IMR-90 (cell line): ENCODE results near the gene RPTOR. TPM values are rescaled to one million over a fixed set of nuclear protein-coding genes. Genes with fewer than 3 reads are reported as not detected.

Source experiments
- ATAC-seq: fragments of 200-7000 bp; cut with Tn5 transposase; 2 replicates; pipeline ENCODE4 v1.9.1; 2020; ENCODE audit warnings: low read depth, mild to moderate bottlenecking, moderate library complexity
- BruUV-seq: library from RNA; stranded (reverse); fragments of 400-500 nt; replicated peaks from 2 replicates; lab custom pipeline; 2021; lab: Mats Ljungman, UMichigan
- CTCF ChIA-PET: fragments of 300-600 bp; formaldehyde crosslinking; extraction: SDS; loops from one replicate; lab custom pipeline; 2021; ENCODE audit warnings: antibody characterized with exemption; lab: Yijun Ruan, JAX
- POLR2A ChIA-PET: fragments of 300-600 bp; sonication (Branson Sonifier 250); formaldehyde crosslinking; loops from one replicate; lab custom pipeline; 2022; ENCODE audit warnings: antibody characterized with exemption; ENCODE audit not compliant: unreplicated experiment; lab: Charles Lee
- DNase-seq: peaks from one replicate; pipeline ENCODE4 v3.0.0; 2013
- H2AFZ ChIP-seq: replicated peaks from 2 replicates; pipeline ENCODE3; 2013; ENCODE audit warnings: low read length, mild to moderate bottlenecking; ENCODE audit not compliant: poor library complexity
- H2AK5ac ChIP-seq: 2 replicates; pipeline ENCODE4 v1.6.1; 2013; ENCODE audit warnings: low read depth, low read length, inconsistent platforms
- H2AK9ac ChIP-seq: replicated peaks from 2 replicates; pipeline ENCODE3; 2013; ENCODE audit warnings: mild to moderate bottlenecking, low read depth, low read length, moderate library complexity; ENCODE audit not compliant: poor library complexity
- H2BK120ac ChIP-seq: 2 replicates; pipeline ENCODE4 v1.6.1; 2013; ENCODE audit warnings: low read depth, low read length, inconsistent platforms
- H2BK15ac ChIP-seq: 3 replicates; pipeline ENCODE4 v1.6.1; 2013; ENCODE audit warnings: low read depth, low read length, inconsistent platforms
- H2BK20ac ChIP-seq: 2 replicates; pipeline ENCODE4 v1.6.1; 2013; ENCODE audit warnings: low read depth, mild to moderate bottlenecking, inconsistent platforms, low read length, moderate library complexity
- H2BK5ac ChIP-seq: 2 replicates; pipeline ENCODE4 v1.6.1; 2013; ENCODE audit warnings: mild to moderate bottlenecking, low read depth, low read length, inconsistent platforms; ENCODE audit not compliant: poor library complexity, severe bottlenecking
- H3K14ac ChIP-seq: replicated peaks from 2 replicates; pipeline ENCODE4 v1.6.1; 2013; ENCODE audit warnings: low read depth, low read length, inconsistent platforms
- H3K18ac ChIP-seq: 2 replicates; pipeline ENCODE4 v1.6.1; 2013; ENCODE audit warnings: low read depth, low read length, control low read depth
- H3K23ac ChIP-seq: 2 replicates; pipeline ENCODE4 v1.6.1; 2013; ENCODE audit warnings: low read depth, low read length, inconsistent platforms
- H3K27ac ChIP-seq: 2 replicates; pipeline ENCODE4 v1.5.1; 2013; ENCODE audit warnings: mild to moderate bottlenecking, control low read depth, low read length; ENCODE audit not compliant: insufficient read depth
- H3K27me3 ChIP-seq: 2 replicates; pipeline ENCODE4 v1.6.1; 2013; ENCODE audit warnings: low read length; ENCODE audit not compliant: control insufficient read depth, insufficient read depth
- H3K36me3 ChIP-seq: 2 replicates; pipeline ENCODE4 v1.6.1; 2013; ENCODE audit warnings: low read length, mixed read lengths; ENCODE audit not compliant: control insufficient read depth, insufficient read depth
- H3K4ac ChIP-seq: 2 replicates; pipeline ENCODE4 v1.6.1; 2013; ENCODE audit warnings: low read depth, low read length, inconsistent platforms
- H3K4me1 ChIP-seq: 2 replicates; pipeline ENCODE4 v1.6.1; 2013; ENCODE audit warnings: low read length, mixed read lengths; ENCODE audit not compliant: control insufficient read depth, insufficient read depth
- H3K4me2 ChIP-seq: 2 replicates; pipeline ENCODE4 v1.6.1; 2013; ENCODE audit warnings: low read depth, mild to moderate bottlenecking, control low read depth, low read length, moderate library complexity
- H3K4me3 ChIP-seq: 2 replicates; pipeline ENCODE4 v1.5.1; 2013; ENCODE audit warnings: low read depth, mild to moderate bottlenecking, control low read depth, low read length, moderate library complexity; ENCODE audit not compliant: insufficient read depth
- H3K56ac ChIP-seq: 2 replicates; pipeline ENCODE4 v1.6.1; 2013; ENCODE audit warnings: low read length, inconsistent platforms; ENCODE audit not compliant: insufficient read depth; ENCODE audit errors: extremely low read depth
- H3K79me1 ChIP-seq, 2 experiments: 2 replicates each; pipeline ENCODE4 v1.6.1; 2013; ENCODE audit warnings: low read length in 2 of 2, inconsistent platforms in 1 of 2, low read depth in 1 of 2
- H3K9ac ChIP-seq: 2 replicates; pipeline ENCODE4 v1.6.1; 2013; ENCODE audit warnings: low read depth, low read length, control low read depth
- H3K9me1 ChIP-seq: 2 replicates; pipeline ENCODE4 v1.6.1; 2013; ENCODE audit warnings: low read length, inconsistent platforms; ENCODE audit not compliant: insufficient read depth
- H3K9me3 ChIP-seq: 2 replicates; pipeline ENCODE4 v1.6.1; 2013; ENCODE audit warnings: low read length; ENCODE audit not compliant: control insufficient read depth, insufficient read depth
- H4K20me1 ChIP-seq: 2 replicates; pipeline ENCODE4 v1.6.1; 2013; ENCODE audit warnings: low read length, inconsistent platforms; ENCODE audit not compliant: insufficient read depth
- H4K5ac ChIP-seq: 2 replicates; pipeline ENCODE4 v1.6.1; 2013; ENCODE audit warnings: mild to moderate bottlenecking, low read depth, low read length, control low read depth
- H4K8ac ChIP-seq, 2 experiments: 2 replicates each; pipeline ENCODE4 v1.6.1; 2013; ENCODE audit warnings: low read depth in 2 of 2, low read length in 2 of 2, control low read depth in 1 of 2, inconsistent platforms in 1 of 2
- H4K91ac ChIP-seq: 2 replicates; pipeline ENCODE4 v1.6.1; 2013; ENCODE audit warnings: low read depth, low read length, inconsistent platforms; ENCODE audit not compliant: insufficient read depth
- BHLHE40 ChIP-seq: fragments of 150-350 bp; IDR thresholded peaks from 2 replicates; pipeline ENCODE4 v1.6.1; 2016; ENCODE audit warnings: mild to moderate bottlenecking, low read depth, low read length
- FOS ChIP-seq: fragments of 150-350 bp; IDR thresholded peaks from 2 replicates; pipeline ENCODE4 v1.6.1; 2016; ENCODE audit warnings: low read depth, low read length
- MAFK ChIP-seq: IDR thresholded peaks from 2 replicates; pipeline ENCODE4 v1.6.1; 2012; ENCODE audit warnings: low read depth, low read length, improper control_type of control experiment
- NFE2L2 ChIP-seq: fragments of 150-350 bp; IDR thresholded peaks from 2 replicates; pipeline ENCODE4 v1.6.1; 2016; ENCODE audit warnings: low read depth, mild to moderate bottlenecking, low read length
- RAD21 ChIP-seq: IDR thresholded peaks from 2 replicates; pipeline ENCODE4 v1.6.1; 2012; ENCODE audit warnings: low read length, improper control_type of control experiment
- SMC3 ChIP-seq: fragments of 150-350 bp; IDR thresholded peaks from 2 replicates; pipeline ENCODE4 v1.6.1; 2016; ENCODE audit warnings: low read depth, mild to moderate bottlenecking, antibody characterized with exemption, low read length, moderate library complexity
- USF2 ChIP-seq: fragments of 150-350 bp; IDR thresholded peaks from 2 replicates; pipeline ENCODE4 v1.6.1; 2017; ENCODE audit warnings: mild to moderate bottlenecking, antibody characterized with exemption, low read length, low read depth
- WGBS, 2 experiments: methylation state at CpG; one replicate each; pipeline versions ENCODE4 v1.1.5 to v1.1.7; 2013; ENCODE audit warnings: missing lambda C conversion rate in 2 of 2; ENCODE audit not compliant: insufficient read length in 1 of 2; ENCODE audit errors: extremely low coverage in 2 of 2; 5-methylcytosine and 5-hydroxymethylcytosine counted together
- dilution Hi-C: fragments of 300-500 bp; cut with HindIII; formaldehyde crosslinking; loops from one replicate; pipeline ENCODE4 v1.14.3; 2018; ENCODE audit warnings: low sequenced_read_pairs; ENCODE audit not compliant: unreplicated experiment
- in situ Hi-C: fragments of 300-500 bp; cut with MboI; formaldehyde crosslinking; loops from 3 replicates; pipeline ENCODE4 v1.14.3; 2019; ENCODE audit warnings: low sequenced_read_pairs, inconsistent platforms, mixed read lengths
- intact Hi-C: fragments of 100-400 bp; cut with micrococcal nuclease; formaldehyde crosslinking; loops from 2 replicates; pipeline ENCODE4 v1.10.0; 2022
- polyA plus RNA-seq, 3 experiments: library from polyadenylated mRNA; depleted of rRNA; stranded (reverse); fragments of >200 nt; gene quantifications; 2 replicates each; pipeline ENCODE4 v1.2.3, GENCODE V29; 2012; ENCODE audit warnings: low replicate concordance in 1 of 3
- total RNA-seq: library from RNA; depleted of rRNA; stranded (reverse); fragments of >200 nt; gene quantifications from 2 replicates; pipeline ENCODE4 v1.2.3, GENCODE V29; 2012

RPTOR gene
- total and polyA plus RNA-seq, 2 of the 4 experiments (the other 2 are of a cell fraction), result 10.8 to 14.7 TPM

DNA sequence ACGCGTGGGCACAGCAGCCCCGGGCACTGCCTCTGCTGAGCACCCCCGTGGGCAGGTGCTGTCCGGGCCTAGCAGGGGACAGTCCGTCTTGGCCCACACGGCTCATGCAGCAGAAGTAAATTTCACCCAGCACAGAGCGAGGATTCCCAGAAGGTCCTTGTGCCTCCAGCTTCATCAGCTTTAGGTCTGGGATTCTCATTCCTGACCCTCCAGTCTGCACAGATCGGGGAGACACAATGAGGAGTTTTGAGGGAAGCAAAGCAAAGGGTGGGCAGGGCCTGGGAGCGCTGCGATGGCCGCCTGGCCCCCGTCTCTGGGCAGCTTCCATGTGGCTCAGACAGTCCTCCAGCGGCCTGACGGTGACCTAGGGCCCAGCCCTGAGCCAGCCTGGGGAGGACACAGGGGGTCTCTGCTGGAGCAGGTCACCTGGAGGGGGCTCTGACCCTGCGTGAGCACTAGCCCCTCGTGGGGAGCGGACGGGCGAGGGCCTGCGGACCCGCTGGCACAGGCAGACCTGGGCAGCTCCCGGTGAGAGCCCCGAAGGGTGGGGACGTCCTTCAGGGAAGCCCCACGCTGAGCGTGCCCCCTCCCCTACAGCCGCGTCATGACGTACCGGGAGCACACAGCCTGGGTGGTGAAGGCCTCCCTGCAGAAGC, 416.3 kb downstream of the RPTOR start:
- Histone ChIP-seq H4K91ac (no peak overlapping the region), H2AK5ac (no peak overlapping the region), H2BK5ac (no peak overlapping the region), H3K9me3 (no peaks in the 10 kb centered on the region), H3K4me2 (no peak overlapping the region), H3K23ac (no peak overlapping the region), H3K18ac (no peak overlapping the region), H4K5ac (no peak overlapping the region), H3K4me3 (no peak overlapping the region), H2AFZ (no peak overlapping the region), H2BK15ac (no peak overlapping the region), H2BK20ac (no peak overlapping the region), H2BK120ac (no peak overlapping the region), H4K8ac (no peak overlapping the region), H3K14ac (no peak overlapping the region), H3K27ac (no peak overlapping the region), H3K27me3 (no peaks in the 10 kb centered on the region), H2AK9ac (peak overlapping the region; percentile 13), H3K79me1 (0 out of 4 replicates have a peak, but pooled peaks cover 0 to 2% of the 10 kb centered on the region in 2 experiments), H3K4me1 (peaks cover 13% of the 10 kb centered on the region), H3K9ac (no peak overlapping the region), H3K9me1 (0 out of 2 replicates have a peak, but pooled peaks cover 7% of the 10 kb centered on the region), H3K56ac (no peak overlapping the region), H3K4ac (peak overlapping the region; percentile 66; the same call in 1 of the 2 replicates), H4K20me1 (no peaks in the 10 kb centered on the region), H3K36me3 (peaks cover 5% of the 10 kb centered on the region; the same call in 1 of the 2 replicates)
- intact Hi-C loops, result no loop called here
- DNase-seq (no peak), ATAC-seq (no peak)
- 100% methylated on average over 4 of the region's 31 CpGs; no CpG with 5 or more reads in 1 of the 2 experiments for WGBS, 2 experiments
- in situ Hi-C loops, result no loop called here
- no TSS peak for BruUV-seq
- ChIA-PET CTCF (no interaction called here), POLR2A (no interaction called here)
- TF ChIP-seq SMC3, result no peak
- TF ChIP-seq RAD21, result no peak
- TF ChIP-seq USF2, result no peak
- TF ChIP-seq FOS, result no peak
- no peak for TF ChIP-seq NFE2L2
- no peak for TF ChIP-seq BHLHE40
- TF ChIP-seq MAFK, result no peak
- dilution Hi-C loops, result no loop called here
